Fibroblast of lung (primary cell): ENCODE measurements around the gene LFNG.

Experiments used
- CTCF ChIP-seq, 2 donors: IDR thresholded peaks in 1 of 2; conservative IDR thresholded peaks in 1 of 2; 1 replicate in 1 of 2; 2 replicates in 1 of 2; pipeline ENCODE4 v1.5.1; 2011 to 2012; ENCODE audit warnings: low read length in 2 of 2, control low read depth in 1 of 2, inconsistent platforms in 1 of 2, low read depth in 1 of 2, mild to moderate bottlenecking in 1 of 2
- EZH2 ChIP-seq: IDR thresholded peaks from 2 replicates; pipeline ENCODE4 v1.5.1; 2012; ENCODE audit warnings: low read length, control low read depth, mild to moderate bottlenecking; ENCODE audit errors: missing control alignments

GRCh38 chr7:2540641-2541051, 21.1 kb downstream of the LFNG start:
- TF ChIP-seq EZH2 (no peak), CTCF (conservative IDR thresholded peaks at IDR 0.05 in 1 of 2, IDR thresholded peaks at IDR 0.05 in 1 of 2; ENCODE audit: low read depth in 1 of 2, low read length in 2 of 2) (no peak)
